Ascending aorta (tissue), 2 donors: ENCODE measurements around the gene IL1RN. TPM values are rescaled to one million over a fixed set of nuclear protein-coding genes. Genes with fewer than 3 reads are reported as not detected.

ENCODE experiments used
- DNase-seq, 2 donors: peaks; one replicate each; pipeline ENCODE4 v3.0.0-alpha.2; 2019; ENCODE audit warnings: low spot score in 2 of 2
- H3K27ac ChIP-seq, 2 donors: fragments of 200-600 bp; sonication (generic); one replicate each; pipeline ENCODE4 v1.5.1; 2016 to 2017; ENCODE audit warnings: mild to moderate bottlenecking in 1 of 2
- H3K27me3 ChIP-seq: fragments of 200-600 bp; sonication (generic); one replicate; pipeline ENCODE4 v1.5.1; 2017
- H3K36me3 ChIP-seq, 2 donors: fragments of 200-600 bp; sonication (generic); one replicate each; pipeline ENCODE4 v1.5.1; 2016
- H3K4me1 ChIP-seq, 2 donors: fragments of 200-600 bp; sonication (generic); one replicate each; pipeline ENCODE4 v1.5.1; 2016 to 2017; ENCODE audit warnings: mild to moderate bottlenecking in 1 of 2
- H3K4me3 ChIP-seq, 2 donors: fragments of 200-600 bp; sonication (generic); one replicate each; pipeline ENCODE4 v1.5.1; 2016 to 2017; ENCODE audit warnings: mild to moderate bottlenecking in 1 of 2
- H3K9me3 ChIP-seq, 2 donors: fragments of 200-600 bp; sonication (generic); one replicate each; pipeline ENCODE4 v1.5.1; 2016
- CTCF ChIP-seq, 3 experiments: fragments of 200-600 bp in 2 of 3; fragments of 450-650 bp in 1 of 3; sonication (generic) in 2 of 3; IDR thresholded peaks; one replicate each; pipeline ENCODE4 v1.5.1; 2016 to 2019; ENCODE audit warnings: antibody characterized with exemption in 3 of 3, mild to moderate bottlenecking in 1 of 3, moderate library complexity in 1 of 3
- intact Hi-C: fragments of 100-400 bp; cut with DNase I; formaldehyde crosslinking; loops from one replicate; pipeline ENCODE4 v1.15.1; 2023
- total RNA-seq: library from RNA; depleted of rRNA; stranded (reverse); fragments of >200 nt; gene quantifications from one replicate; pipeline ENCODE4 v1.1.0, GENCODE V29; 2016

Gene IL1RN
- total RNA-seq, 1 donor from 2014 or later: not detected

DNA sequence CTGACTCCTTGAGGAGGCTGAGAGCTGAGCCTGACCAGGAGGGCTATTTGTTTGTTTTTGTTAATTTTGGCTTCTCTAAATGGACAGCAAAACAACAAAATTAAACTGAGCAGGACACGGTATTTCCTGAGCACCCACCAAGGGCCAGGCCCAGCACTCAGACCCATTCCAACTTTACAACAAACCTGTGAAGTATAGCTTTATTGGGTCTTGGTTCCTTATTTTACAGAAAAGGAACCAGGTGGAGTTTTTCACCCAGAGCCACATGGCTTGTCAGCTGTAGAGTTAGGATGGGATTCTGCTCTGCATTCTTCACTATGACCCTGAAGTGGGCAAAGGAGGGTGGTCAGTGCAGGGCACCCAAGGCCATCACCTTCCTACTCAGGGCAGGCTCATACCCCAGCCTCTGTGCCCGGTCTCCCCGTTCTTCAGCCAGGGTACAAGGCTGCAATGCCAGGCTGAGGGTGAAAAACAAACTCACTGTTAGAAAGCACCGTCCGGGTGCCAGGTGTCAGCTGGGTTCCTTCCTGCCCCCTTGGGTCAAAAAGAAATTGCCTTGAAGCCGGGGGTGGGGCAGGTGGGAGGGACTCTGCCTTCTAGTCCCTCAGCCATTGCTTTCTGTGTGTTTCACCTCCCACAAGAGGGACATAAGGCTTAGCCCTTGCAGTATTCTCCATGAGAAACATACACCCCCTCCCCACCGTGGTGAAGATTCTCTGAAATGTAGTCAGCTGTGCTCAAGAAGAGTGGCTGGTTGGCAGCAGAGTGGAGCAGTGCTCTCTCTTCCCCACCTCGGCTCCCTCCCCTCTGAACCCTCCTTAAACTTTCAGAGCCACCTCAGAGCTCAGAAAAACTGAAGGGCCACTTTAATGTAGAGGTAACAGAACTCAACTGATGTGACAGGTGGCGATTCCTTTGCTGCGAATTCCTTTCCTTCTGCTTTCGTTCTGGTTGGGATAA lies 48.6 kb downstream of the IL1RN start:
- intact Hi-C loops: no loop called here
- Histone ChIP-seq H3K4me1 (no peaks in the 10 kb centered on the region), H3K9me3 (no peaks in the 10 kb centered on the region), H3K4me3 (peak overlapping the region in 1 of 2 donors; percentile 19), H3K27ac (no peak overlapping the region), H3K36me3 (no peaks in the 10 kb centered on the region), H3K27me3 (no peaks in the 10 kb centered on the region)
- DNase-seq: no peak
- TF ChIP-seq CTCF (IDR thresholded peaks at IDR 0.05): no peak

DNA sequence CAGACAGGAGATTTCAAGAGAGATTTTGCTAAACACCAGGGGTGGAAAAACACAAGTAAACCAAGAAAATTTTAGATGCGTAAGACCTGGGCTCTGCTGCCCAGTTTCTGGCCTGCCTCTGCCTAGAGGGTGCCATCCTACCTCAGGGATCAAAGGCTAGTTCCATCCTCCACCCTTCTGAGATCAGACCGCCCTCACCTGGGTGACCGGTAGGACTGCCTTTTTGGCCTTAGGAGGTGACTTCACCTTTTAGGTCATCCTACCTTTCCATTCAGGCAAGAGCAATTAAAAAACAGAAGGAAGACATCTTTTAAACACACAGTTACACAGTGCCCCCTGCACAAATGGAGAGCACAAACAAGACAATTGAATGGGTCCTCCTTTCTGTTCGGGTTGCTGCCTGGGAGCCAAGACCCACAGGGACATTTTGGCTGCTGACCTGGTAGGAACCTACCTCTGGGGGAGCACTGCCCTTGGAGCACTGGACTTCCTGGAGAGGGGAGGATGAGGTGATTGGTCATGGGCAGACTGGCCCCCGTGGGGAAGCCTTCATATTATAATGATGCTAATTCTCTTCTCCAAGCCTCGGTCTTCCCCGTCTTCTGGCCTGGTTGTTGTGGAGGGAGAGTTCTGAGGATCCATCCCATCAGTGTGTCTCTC lies 49.4 kb downstream of the IL1RN start:
- Histone ChIP-seq H3K27ac (no peak overlapping the region), H3K36me3 (no peaks in the 10 kb centered on the region), H3K27me3 (no peaks in the 10 kb centered on the region), H3K9me3 (no peaks in the 10 kb centered on the region), H3K4me1 (no peaks in the 10 kb centered on the region), H3K4me3 (no peak overlapping the region)
- DNase-seq: no peak
- no peak for TF ChIP-seq CTCF (IDR thresholded peaks at IDR 0.05)
- intact Hi-C loops: no loop called here

GRCh38 chr2:113178069-113178746 lies 50.8 kb downstream of the IL1RN start:
- Histone ChIP-seq H3K27ac (no peak overlapping the region), H3K4me1 (no peaks in the 10 kb centered on the region), H3K4me3 (no peak overlapping the region), H3K27me3 (no peaks in the 10 kb centered on the region), H3K36me3 (no peaks in the 10 kb centered on the region), H3K9me3 (no peaks in the 10 kb centered on the region)
- no peak for DNase-seq
- intact Hi-C loops: no loop called here
- no peak for TF ChIP-seq CTCF (IDR thresholded peaks at IDR 0.05)

GRCh38 chr2:113178891-113179290 lies 51.5 kb downstream of the IL1RN start:
- no peak for DNase-seq
- H3K4me3 ChIP-seq: no peak overlapping the region
- no peaks in the 10 kb centered on the region for H3K36me3 ChIP-seq
- no peak overlapping the region for H3K27ac ChIP-seq
- no peaks in the 10 kb centered on the region for H3K27me3 ChIP-seq
- TF ChIP-seq CTCF (IDR thresholded peaks at IDR 0.05): no peak
- intact Hi-C loops: no loop called here
- no peaks in the 10 kb centered on the region for H3K9me3 ChIP-seq
- H3K4me1 ChIP-seq: no peaks in the 10 kb centered on the region

DNA sequence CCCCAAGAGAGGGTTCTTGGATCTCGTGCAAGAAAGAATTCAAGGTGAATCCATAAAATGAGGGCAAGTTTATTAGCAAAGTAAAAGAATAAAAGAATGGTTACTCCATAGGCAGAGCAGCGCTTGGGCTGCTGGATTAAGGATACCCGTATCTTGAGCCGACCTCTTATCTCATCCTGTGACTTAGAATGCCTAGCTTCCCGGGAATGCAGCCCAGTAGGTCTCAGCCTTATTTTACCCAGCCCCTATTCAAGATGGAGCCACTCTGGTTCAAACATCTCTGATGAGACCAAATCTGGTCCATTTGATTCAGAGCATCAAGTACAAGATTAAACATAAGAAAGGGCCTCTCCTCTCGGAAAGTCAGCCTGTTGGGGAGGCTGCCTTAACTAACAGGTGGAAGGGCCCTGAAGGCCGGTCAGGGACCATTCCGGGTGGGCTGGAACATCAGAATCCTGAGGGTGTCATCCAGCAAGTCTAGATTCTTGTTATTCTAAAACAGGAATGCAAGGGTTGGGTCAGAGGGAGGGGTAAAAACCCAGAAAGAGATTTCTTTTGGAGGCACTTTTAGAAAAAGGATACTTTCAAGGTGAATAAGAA lies 52.1 kb downstream of the IL1RN start:
- Histone ChIP-seq H3K4me3 (no peak overlapping the region), H3K27me3 (no peaks in the 10 kb centered on the region), H3K27ac (no peak overlapping the region), H3K4me1 (no peaks in the 10 kb centered on the region), H3K9me3 (no peaks in the 10 kb centered on the region), H3K36me3 (no peaks in the 10 kb centered on the region)
- intact Hi-C loops: no loop called here
- no peak for DNase-seq
- TF ChIP-seq CTCF (IDR thresholded peaks at IDR 0.05): no peak
